ENCODE measurements around the gene SCUBE1. TPM values are rescaled to one million over a fixed set of nuclear protein-coding genes. Genes with fewer than 3 reads are reported as not detected.

SCUBE1 gene
- total and polyA plus RNA-seq, 2 donors from 2014 or later, result 2.3 to 7.1 TPM

DNA sequence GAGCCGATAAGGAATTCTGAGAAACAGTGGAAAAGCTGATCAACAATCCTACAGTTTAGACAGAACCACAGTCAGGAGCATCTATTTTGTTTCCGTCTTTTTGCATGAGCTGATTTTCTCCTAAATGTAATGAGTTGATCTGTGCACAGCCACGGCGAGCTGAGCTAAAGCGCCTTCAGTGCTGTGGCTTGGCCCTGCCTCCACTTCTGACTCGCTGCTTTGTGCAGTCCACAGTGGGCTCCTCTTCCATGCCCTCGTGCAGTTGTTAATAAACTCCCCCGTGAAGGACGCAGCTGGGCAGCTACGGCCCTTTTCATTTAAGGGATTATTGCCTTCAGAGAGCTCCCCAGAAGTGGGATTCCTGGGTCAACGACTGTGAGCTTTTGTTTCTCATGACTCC is 39.4 kb downstream of the SCUBE1 start:
- FAIRE-seq (no peak), DNase-seq (no peak)
- no peaks in the 10 kb centered on the region for H3K9me3 ChIP-seq (ENCODE audit: control insufficient read depth in 2 of 3, insufficient read depth in 1 of 3, low read length in 3 of 3)
- H3K36me3 ChIP-seq (ENCODE audit: control insufficient read depth in 2 of 3, insufficient read depth in 3 of 3, low read length in 3 of 3), result no peaks in the 10 kb centered on the region
- no peaks in the 10 kb centered on the region for H3K27me3 ChIP-seq (ENCODE audit: control insufficient read depth, insufficient read depth, low read length)
- no peak overlapping the region for H3K4me3 ChIP-seq (ENCODE audit: low read length in 3 of 3)
- no peaks in the 10 kb centered on the region for H3K4me1 ChIP-seq (ENCODE audit: control insufficient read depth in 2 of 3, insufficient read depth in 2 of 3, low read depth in 1 of 3, low read length in 3 of 3)
- H3K9ac ChIP-seq (ENCODE audit: low read length in 3 of 3), result no peak overlapping the region
- TF ChIP-seq, protein P1, sequence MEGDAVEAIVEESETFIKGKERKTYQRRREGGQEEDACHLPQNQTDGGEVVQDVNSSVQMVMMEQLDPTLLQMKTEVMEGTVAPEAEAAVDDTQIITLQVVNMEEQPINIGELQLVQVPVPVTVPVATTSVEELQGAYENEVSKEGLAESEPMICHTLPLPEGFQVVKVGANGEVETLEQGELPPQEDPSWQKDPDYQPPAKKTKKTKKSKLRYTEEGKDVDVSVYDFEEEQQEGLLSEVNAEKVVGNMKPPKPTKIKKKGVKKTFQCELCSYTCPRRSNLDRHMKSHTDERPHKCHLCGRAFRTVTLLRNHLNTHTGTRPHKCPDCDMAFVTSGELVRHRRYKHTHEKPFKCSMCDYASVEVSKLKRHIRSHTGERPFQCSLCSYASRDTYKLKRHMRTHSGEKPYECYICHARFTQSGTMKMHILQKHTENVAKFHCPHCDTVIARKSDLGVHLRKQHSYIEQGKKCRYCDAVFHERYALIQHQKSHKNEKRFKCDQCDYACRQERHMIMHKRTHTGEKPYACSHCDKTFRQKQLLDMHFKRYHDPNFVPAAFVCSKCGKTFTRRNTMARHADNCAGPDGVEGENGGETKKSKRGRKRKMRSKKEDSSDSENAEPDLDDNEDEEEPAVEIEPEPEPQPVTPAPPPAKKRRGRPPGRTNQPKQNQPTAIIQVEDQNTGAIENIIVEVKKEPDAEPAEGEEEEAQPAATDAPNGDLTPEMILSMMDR (IDR thresholded peaks at IDR 0.05; ENCODE audit: borderline replicate concordance, extremely low read depth, insufficient read depth), result no peak
- intact Hi-C loops (cut with DNase I), result no loop called here
- H3K27ac ChIP-seq (ENCODE audit: low read depth in 2 of 2, low read length in 2 of 2), result no peak overlapping the region

DNA sequence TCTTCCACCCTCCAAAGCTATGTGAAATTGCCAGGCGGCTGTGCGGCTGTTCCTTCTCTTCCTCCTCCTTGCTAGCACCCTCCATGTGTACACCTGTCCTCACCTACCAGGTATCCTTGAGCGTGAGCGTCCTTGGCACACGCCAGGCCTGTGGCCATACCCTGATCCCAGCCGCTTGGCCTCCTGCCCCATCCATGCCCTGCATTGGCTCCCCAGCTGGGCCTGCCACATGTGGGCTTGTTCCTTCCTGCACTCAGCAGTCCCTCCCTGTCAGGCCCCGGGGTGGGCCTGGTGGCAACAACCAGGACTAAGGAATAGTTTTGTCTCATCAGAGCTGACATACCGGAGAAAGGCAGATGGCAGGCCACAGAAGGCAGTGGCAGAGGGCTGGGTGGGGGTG is 40.0 kb downstream of the SCUBE1 start:
- H3K9me3 ChIP-seq (ENCODE audit: control insufficient read depth in 2 of 3, insufficient read depth in 1 of 3, low read length in 3 of 3), result no peaks in the 10 kb centered on the region
- no peak overlapping the region for H3K4me3 ChIP-seq (ENCODE audit: low read length in 3 of 3)
- TF ChIP-seq, protein P1 (IDR thresholded peaks at IDR 0.05; ENCODE audit: borderline replicate concordance, extremely low read depth, insufficient read depth), result no peak
- no peaks in the 10 kb centered on the region for H3K27me3 ChIP-seq (ENCODE audit: control insufficient read depth, insufficient read depth, low read length)
- H3K27ac ChIP-seq (ENCODE audit: low read depth in 2 of 2, low read length in 2 of 2), result no peak overlapping the region
- no peaks in the 10 kb centered on the region for H3K36me3 ChIP-seq (ENCODE audit: control insufficient read depth in 2 of 3, insufficient read depth in 3 of 3, low read length in 3 of 3)
- no peak for FAIRE-seq
- intact Hi-C loops (cut with DNase I), result no loop called here
- no peaks in the 10 kb centered on the region for H3K4me1 ChIP-seq (ENCODE audit: control insufficient read depth in 2 of 3, insufficient read depth in 2 of 3, low read depth in 1 of 3, low read length in 3 of 3)
- H3K9ac ChIP-seq (ENCODE audit: low read length in 3 of 3), result no peak overlapping the region
- DNase-seq, result no peak

DNA sequence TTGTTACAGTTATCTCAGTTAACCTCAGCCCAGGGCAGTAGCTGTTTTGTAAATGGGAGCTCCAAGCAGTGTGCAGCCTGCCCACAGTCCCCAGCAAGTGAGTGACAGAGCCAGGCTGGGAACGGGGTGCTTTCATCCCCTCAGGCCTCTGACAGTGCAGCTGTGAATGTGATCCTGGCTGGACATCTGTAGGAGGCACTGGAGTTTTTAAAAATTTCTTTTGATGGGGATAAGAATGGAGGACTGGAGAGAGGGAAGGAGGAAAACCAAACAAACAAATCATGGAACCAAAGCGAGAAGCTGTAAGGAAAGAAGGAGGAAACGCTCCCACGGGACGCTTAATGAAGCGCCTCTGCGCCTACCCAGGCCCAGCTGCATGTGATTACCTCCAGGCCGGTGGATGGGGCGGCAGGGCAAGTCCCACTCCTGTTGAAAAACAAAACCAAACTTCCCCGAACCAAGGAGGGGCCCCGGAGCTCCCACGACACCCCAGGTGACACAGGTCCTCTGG is 40.6 kb downstream of the SCUBE1 start:
- no peak overlapping the region for H3K4me3 ChIP-seq (ENCODE audit: low read length in 3 of 3)
- peaks cover 0 to 5% (median 0%) of the 10 kb centered on the region in 3 donors for H3K4me1 ChIP-seq (ENCODE audit: control insufficient read depth in 2 of 3, insufficient read depth in 2 of 3, low read depth in 1 of 3, low read length in 3 of 3)
- H3K27ac ChIP-seq (ENCODE audit: low read depth in 2 of 2, low read length in 2 of 2), result no peak overlapping the region
- FAIRE-seq (no peak), DNase-seq (peak in 4 of 5 donors; percentile 55 to 59 (median 56))
- H3K9ac ChIP-seq (ENCODE audit: low read length in 3 of 3), result no peak overlapping the region
- H3K36me3 ChIP-seq (ENCODE audit: control insufficient read depth in 2 of 3, insufficient read depth in 3 of 3, low read length in 3 of 3), result no peaks in the 10 kb centered on the region
- H3K9me3 ChIP-seq (ENCODE audit: control insufficient read depth in 2 of 3, insufficient read depth in 1 of 3, low read length in 3 of 3), result no peaks in the 10 kb centered on the region
- H3K27me3 ChIP-seq (ENCODE audit: control insufficient read depth, insufficient read depth, low read length), result no peaks in the 10 kb centered on the region
- intact Hi-C loops (cut with DNase I), result no loop called here
- TF ChIP-seq, protein P1 (IDR thresholded peaks at IDR 0.05; ENCODE audit: borderline replicate concordance, extremely low read depth, insufficient read depth), result no peak

DNA sequence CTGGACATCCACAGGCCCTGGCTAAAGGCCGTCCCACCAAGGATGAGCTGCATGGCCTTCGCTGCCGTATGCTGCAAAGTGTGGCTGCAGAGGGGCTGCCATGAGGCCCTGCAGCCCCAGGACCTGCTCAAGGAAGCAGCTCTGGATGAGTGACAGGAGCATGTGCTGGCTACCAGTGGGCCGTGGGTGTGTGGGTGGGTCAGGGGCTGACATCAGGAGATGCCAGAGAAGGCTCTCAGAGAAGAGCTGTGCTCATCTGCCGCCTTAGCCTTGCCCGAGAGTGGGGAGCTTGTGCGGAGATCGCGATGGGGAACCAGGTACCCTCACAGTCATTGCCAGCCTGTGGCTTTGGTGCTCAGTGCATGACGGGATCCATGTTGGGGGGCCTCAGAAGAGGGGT is 41.3 kb downstream of the SCUBE1 start:
- Histone ChIP-seq H3K9ac (ENCODE audit: low read length in 3 of 3) (no peak overlapping the region), H3K9me3 (ENCODE audit: control insufficient read depth in 2 of 3, insufficient read depth in 1 of 3, low read length in 3 of 3) (no peaks in the 10 kb centered on the region), H3K4me3 (ENCODE audit: low read length in 3 of 3) (no peak overlapping the region), H3K27ac (ENCODE audit: low read depth in 2 of 2, low read length in 2 of 2) (no peak overlapping the region), H3K4me1 (ENCODE audit: control insufficient read depth in 2 of 3, insufficient read depth in 2 of 3, low read depth in 1 of 3, low read length in 3 of 3) (peaks cover 0 to 12% (median 4%) of the 10 kb centered on the region in 3 donors), H3K27me3 (ENCODE audit: control insufficient read depth, insufficient read depth, low read length) (no peaks in the 10 kb centered on the region), H3K36me3 (ENCODE audit: control insufficient read depth in 2 of 3, insufficient read depth in 3 of 3, low read length in 3 of 3) (no peaks in the 10 kb centered on the region)
- no peak for FAIRE-seq
- intact Hi-C loops (cut with DNase I), result no loop called here
- TF ChIP-seq, protein P1 (IDR thresholded peaks at IDR 0.05; ENCODE audit: borderline replicate concordance, extremely low read depth, insufficient read depth), result no peak
- no peak for DNase-seq

Data from kidney (tissue), 14 donors.